Neural progenitor cell (in vitro differentiated cells): Measurements from ENCODE around the gene ACOT7. TPM values are rescaled to one million over a fixed set of nuclear protein-coding genes. Genes with fewer than 3 reads are reported as not detected.

Experiments used
- DNase-seq: peaks from one replicate; pipeline ENCODE4 v3.0.0-alpha.2; 2016; ENCODE audit warnings: low spot score
- H2AFZ ChIP-seq: fragments of 200-600 bp; sonication (generic); replicated peaks from 2 replicates; pipeline ENCODE4 v1.6.1; 2016; ENCODE audit warnings: antibody characterized with exemption
- H3F3A ChIP-seq: fragments of 200-600 bp; sonication (generic); 2 replicates; pipeline ENCODE4 v1.6.1; 2016; ENCODE audit warnings: antibody characterized with exemption, low read depth
- H3K27ac ChIP-seq: fragments of 200-600 bp; sonication (generic); 2 replicates; pipeline ENCODE4 v1.5.1; 2016; ENCODE audit warnings: mild to moderate bottlenecking
- H3K27me3 ChIP-seq: fragments of 200-600 bp; sonication (generic); 2 replicates; pipeline ENCODE4 v1.6.1; 2016; ENCODE audit warnings: mild to moderate bottlenecking, moderate library complexity
- H3K36me3 ChIP-seq: fragments of 200-600 bp; sonication (generic); 2 replicates; pipeline ENCODE4 v1.5.1; 2016
- H3K4me1 ChIP-seq: fragments of 200-600 bp; sonication (generic); 2 replicates; pipeline ENCODE4 v1.6.1; 2016; ENCODE audit warnings: mixed run types
- H3K4me2 ChIP-seq: fragments of 200-600 bp; sonication (generic); 2 replicates; pipeline ENCODE4 v1.6.1; 2016
- H3K4me3 ChIP-seq: fragments of 200-600 bp; sonication (generic); 2 replicates; pipeline ENCODE4 v1.5.1; 2016
- H3K79me2 ChIP-seq: fragments of 200-600 bp; sonication (generic); 2 replicates; pipeline ENCODE4 v1.6.1; 2016; ENCODE audit warnings: low read depth
- H3K9ac ChIP-seq: fragments of 200-600 bp; sonication (generic); 2 replicates; pipeline ENCODE4 v1.6.1; 2016
- H3K9me3 ChIP-seq: fragments of 200-600 bp; sonication (generic); 2 replicates; pipeline ENCODE4 v1.5.1; 2016; ENCODE audit warnings: low read depth
- H4K20me1 ChIP-seq: fragments of 200-600 bp; sonication (generic); 2 replicates; pipeline ENCODE4 v1.6.1; 2016; ENCODE audit warnings: low read depth
- H3K27ac Mint-ChIP-seq: 3 replicates; pipeline ENCODE4 v1.8.0; 2021; ENCODE audit warnings: mixed read lengths
- H3K27me3 Mint-ChIP-seq: 2 replicates; pipeline ENCODE4 v1.8.0; 2022; ENCODE audit warnings: low read depth, mild to moderate bottlenecking, inconsistent platforms, moderate library complexity, mixed read lengths; ENCODE audit not compliant: insufficient read depth
- H3K36me3 Mint-ChIP-seq: 3 replicates; pipeline ENCODE4 v1.8.0; 2021; ENCODE audit warnings: mixed read lengths
- H3K4me1 Mint-ChIP-seq: 3 replicates; pipeline ENCODE4 v1.8.0; 2021; ENCODE audit warnings: mixed read lengths
- H3K4me3 Mint-ChIP-seq: 3 replicates; pipeline ENCODE4 v1.8.0; 2021; ENCODE audit warnings: mild to moderate bottlenecking, moderate library complexity, mixed read lengths
- H3K9me3 Mint-ChIP-seq: 3 replicates; pipeline ENCODE4 v1.8.0; 2020; ENCODE audit warnings: mixed read lengths
- EZH2 ChIP-seq: fragments of 200-600 bp; sonication (generic); IDR thresholded peaks from 2 replicates; pipeline ENCODE4 v1.6.1; 2017; ENCODE audit warnings: antibody characterized with exemption, mild to moderate bottlenecking, moderate library complexity
- EZH2phosphoT487 ChIP-seq: fragments of 200-600 bp; sonication (generic); IDR thresholded peaks from 2 replicates; pipeline ENCODE4 v1.6.1; 2017; ENCODE audit warnings: antibody characterized with exemption
- total RNA-seq: library from RNA; depleted of rRNA; stranded (reverse); fragments of >200 nt; gene quantifications from 2 replicates; pipeline ENCODE4 v1.2.3, GENCODE V29; 2015; ENCODE audit warnings: low replicate concordance
- TF ChIP-seq, protein P1 (sequence below): fragments of 200-600 bp; sonication (generic); IDR thresholded peaks from 2 replicates; pipeline ENCODE4 v1.5.1; 2017; ENCODE audit warnings: antibody characterized with exemption, mild to moderate bottlenecking

ACOT7 gene
- total RNA-seq, 1 donor from 2014 or later, result 19.6 TPM

DNA sequence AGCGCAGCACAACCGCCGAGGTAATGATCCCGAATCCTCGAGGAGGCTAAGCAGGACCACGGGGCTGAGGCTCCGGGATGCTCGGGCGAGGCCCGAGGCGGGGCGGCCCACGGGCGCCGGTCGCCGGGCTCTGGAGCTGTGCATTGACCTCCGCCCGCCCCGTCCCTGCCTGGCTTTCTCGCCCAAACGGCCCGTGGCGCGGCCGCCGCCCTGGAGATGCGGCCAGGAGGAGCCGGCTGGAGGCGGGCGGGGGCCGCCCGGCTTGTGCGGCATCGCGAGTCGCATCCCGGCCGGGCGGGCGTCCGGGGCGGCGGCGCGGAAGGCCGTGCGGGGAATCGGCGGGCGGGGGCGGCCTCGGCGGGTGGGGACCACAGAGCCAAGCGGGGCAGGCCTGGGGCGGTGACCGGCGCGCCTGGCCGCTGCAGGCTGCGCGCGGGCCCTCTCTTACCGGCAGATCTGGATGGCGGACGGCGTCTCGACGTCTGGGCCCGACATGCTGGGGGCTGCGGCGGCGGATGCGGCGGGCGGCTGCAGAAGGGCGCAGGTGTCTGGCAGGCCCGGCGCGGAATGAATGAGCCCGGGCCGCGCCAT lies 663 bp downstream of the ACOT7 start:
- Histone ChIP-seq H3K9ac (no peak overlapping the region), H3K9me3 (no peaks in the 10 kb centered on the region), H3K36me3 (no peaks in the 10 kb centered on the region), H3F3A (peaks cover 19% of the 10 kb centered on the region), H3K27me3 (peaks cover 6% of the 10 kb centered on the region), H3K4me3 (peak overlapping the region; percentile 89), H3K4me1 (peaks cover 9% of the 10 kb centered on the region), H3K79me2 (peaks cover 49% of the 10 kb centered on the region), H4K20me1 (peaks cover 16% of the 10 kb centered on the region), H3K4me2 (peak overlapping the region; percentile 98), H3K27ac (no peak overlapping the region), H2AFZ (peak overlapping the region; percentile 45)
- Mint-ChIP-seq H3K36me3 (peaks cover 3% of the 10 kb centered on the region), H3K27ac (no peak overlapping the region), H3K27me3 (peaks cover 8% of the 10 kb centered on the region), H3K9me3 (peaks cover 5% of the 10 kb centered on the region), H3K4me3 (peak overlapping the region; percentile 92), H3K4me1 (peaks cover 31% of the 10 kb centered on the region)
- peak; percentile 73 for DNase-seq
- TF ChIP-seq, protein P1, sequence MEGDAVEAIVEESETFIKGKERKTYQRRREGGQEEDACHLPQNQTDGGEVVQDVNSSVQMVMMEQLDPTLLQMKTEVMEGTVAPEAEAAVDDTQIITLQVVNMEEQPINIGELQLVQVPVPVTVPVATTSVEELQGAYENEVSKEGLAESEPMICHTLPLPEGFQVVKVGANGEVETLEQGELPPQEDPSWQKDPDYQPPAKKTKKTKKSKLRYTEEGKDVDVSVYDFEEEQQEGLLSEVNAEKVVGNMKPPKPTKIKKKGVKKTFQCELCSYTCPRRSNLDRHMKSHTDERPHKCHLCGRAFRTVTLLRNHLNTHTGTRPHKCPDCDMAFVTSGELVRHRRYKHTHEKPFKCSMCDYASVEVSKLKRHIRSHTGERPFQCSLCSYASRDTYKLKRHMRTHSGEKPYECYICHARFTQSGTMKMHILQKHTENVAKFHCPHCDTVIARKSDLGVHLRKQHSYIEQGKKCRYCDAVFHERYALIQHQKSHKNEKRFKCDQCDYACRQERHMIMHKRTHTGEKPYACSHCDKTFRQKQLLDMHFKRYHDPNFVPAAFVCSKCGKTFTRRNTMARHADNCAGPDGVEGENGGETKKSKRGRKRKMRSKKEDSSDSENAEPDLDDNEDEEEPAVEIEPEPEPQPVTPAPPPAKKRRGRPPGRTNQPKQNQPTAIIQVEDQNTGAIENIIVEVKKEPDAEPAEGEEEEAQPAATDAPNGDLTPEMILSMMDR, result no peak
- no peak for TF ChIP-seq EZH2
- TF ChIP-seq EZH2phosphoT487, result no peak

DNA sequence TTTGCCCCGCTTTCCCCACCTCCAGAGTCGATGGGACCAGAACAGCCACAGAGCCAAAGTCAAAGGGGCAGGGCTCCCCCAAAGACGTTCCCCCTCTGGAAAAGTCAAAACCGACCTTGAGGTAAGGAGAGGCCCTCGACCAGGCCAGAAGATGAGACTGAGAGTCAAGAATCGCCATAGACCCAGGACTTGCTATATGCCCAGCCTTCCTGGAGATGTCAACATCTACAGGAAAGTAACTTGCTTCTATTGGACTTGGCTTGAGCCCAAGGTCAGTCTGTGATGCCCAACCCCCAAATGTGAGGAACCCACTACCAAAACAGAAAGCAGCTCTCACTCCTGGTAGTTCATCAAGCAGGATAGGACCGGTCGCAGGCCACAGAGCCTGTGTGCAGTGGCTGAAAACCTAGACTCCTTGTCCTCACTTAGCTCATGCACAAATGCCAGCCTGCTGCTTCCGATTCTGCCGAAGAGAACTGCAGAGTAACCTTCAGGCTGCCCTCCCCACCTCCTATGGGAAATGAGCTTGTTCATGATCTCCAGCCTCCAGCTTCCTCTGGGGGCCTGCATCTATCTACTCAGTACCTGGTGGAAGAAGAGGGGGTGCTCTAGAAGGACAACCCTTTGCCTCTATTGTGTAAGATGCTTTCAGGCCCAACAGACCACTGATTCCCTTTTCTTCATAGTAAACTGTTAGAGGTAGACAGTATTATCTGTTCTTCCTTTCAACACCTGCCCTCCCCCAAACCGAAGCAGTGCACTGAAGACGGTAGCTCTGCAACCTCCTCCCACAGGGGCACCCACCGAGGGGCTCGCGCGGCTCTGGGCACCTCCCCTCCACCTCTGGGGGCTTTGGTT lies 1.4 kb downstream of the ACOT7 start:
- H3K9me3 ChIP-seq, result no peaks in the 10 kb centered on the region
- Mint-ChIP-seq H3K9me3 (peaks cover 5% of the 10 kb centered on the region), H3K36me3 (peaks cover 3% of the 10 kb centered on the region), H3K27me3 (peaks cover 8% of the 10 kb centered on the region), H3K27ac (peak overlapping the region; percentile 60), H3K4me1 (peaks cover 31% of the 10 kb centered on the region), H3K4me3 (peak overlapping the region; percentile 92)
- no peak for DNase-seq
- peaks cover 16% of the 10 kb centered on the region for H4K20me1 ChIP-seq
- H3K27ac ChIP-seq, result no peak overlapping the region
- TF ChIP-seq EZH2, result no peak
- TF ChIP-seq, protein P1, result no peak
- no peak for TF ChIP-seq EZH2phosphoT487
- H2AFZ ChIP-seq, result peak overlapping the region; percentile 45
- H3K9ac ChIP-seq, result no peak overlapping the region
- peaks cover 6% of the 10 kb centered on the region for H3K27me3 ChIP-seq
- peaks cover 9% of the 10 kb centered on the region for H3K4me1 ChIP-seq
- H3K36me3 ChIP-seq, result no peaks in the 10 kb centered on the region
- H3F3A ChIP-seq, result peaks cover 25% of the 10 kb centered on the region
- H3K79me2 ChIP-seq, result peaks cover 56% of the 10 kb centered on the region
- peak overlapping the region; percentile 98 for H3K4me2 ChIP-seq
- peak overlapping the region; percentile 89 for H3K4me3 ChIP-seq

- Histone ChIP-seq H3K4me1 (peaks cover 22% of the 10 kb centered on the region), H2AFZ (no peak overlapping the region), H3K9me3 (no peaks in the 10 kb centered on the region), H3K9ac (no peak overlapping the region), H3K27me3 (peaks cover 6% of the 10 kb centered on the region), H3K27ac (no peak overlapping the region), H3K4me2 (no peak overlapping the region), H4K20me1 (peaks cover 20% of the 10 kb centered on the region), H3K36me3 (no peaks in the 10 kb centered on the region), H3F3A (peaks cover 38% of the 10 kb centered on the region), H3K4me3 (no peak overlapping the region), H3K79me2 (peaks cover 77% of the 10 kb centered on the region)
- H3K27me3 Mint-ChIP-seq, result peaks cover 5% of the 10 kb centered on the region
- peaks cover 47% of the 10 kb centered on the region for H3K4me1 Mint-ChIP-seq
- peaks cover 5% of the 10 kb centered on the region for H3K9me3 Mint-ChIP-seq
- TF ChIP-seq EZH2phosphoT487 (no peak), EZH2 (no peak)
- TF ChIP-seq, protein P1, result no peak
- no peak overlapping the region for H3K27ac Mint-ChIP-seq
- no peak for DNase-seq
- H3K36me3 Mint-ChIP-seq, result peaks cover 8% of the 10 kb centered on the region
- no peak overlapping the region for H3K4me3 Mint-ChIP-seq
These were observed 3.6 kb downstream of the ACOT7 start for GRCh38 chr1:6389971-6390370.
